Stimulated activated CD8-positive, alpha-beta memory T cell treated with anti-CD3 and anti-CD28 coated beads, Interleukin-15, amount 100 ng/mL, for 48 hours (primary cell): ENCODE data around the gene TNNT2.
A peak's percentile ranks its signal among the peaks of the same experiment; 100 is the strongest.

Source experiments
- DNase-seq, 2 donors: peaks; one replicate each; pipeline ENCODE4 v3.0.0-alpha.2; 2020; ENCODE audit warnings: low read depth in 2 of 2

Gene TNNT2

DNA sequence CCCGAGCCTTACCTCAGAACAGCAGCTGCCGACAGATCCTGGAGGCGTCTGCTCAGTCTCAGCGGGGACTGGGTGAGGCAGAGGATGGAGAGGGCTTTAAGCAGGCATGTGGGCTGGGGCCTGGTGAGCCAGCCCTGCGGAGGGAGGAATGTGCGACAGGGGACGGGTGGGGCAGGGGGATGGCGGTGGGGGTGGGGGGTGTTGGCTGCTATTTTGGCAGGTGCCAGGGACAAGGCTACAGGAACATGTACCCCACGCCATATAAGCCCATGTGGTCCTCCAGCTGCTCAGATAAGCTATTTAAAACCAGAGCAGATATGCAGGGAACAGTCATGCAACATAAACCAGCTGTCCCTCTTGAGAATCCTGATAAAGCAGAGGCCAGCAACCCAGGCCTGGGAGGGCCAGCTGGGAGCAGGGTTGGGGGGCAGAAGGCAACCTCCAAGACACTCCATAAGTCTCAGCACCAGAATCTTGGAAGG, at the start of gene TNNT2:
TNNT2 (minus strand) TSS at position 70 of the 482 bp plus-strand sequence. CDS start 4,426 bp downstream, outside the sequence.
- no peak for DNase-seq

DNA sequence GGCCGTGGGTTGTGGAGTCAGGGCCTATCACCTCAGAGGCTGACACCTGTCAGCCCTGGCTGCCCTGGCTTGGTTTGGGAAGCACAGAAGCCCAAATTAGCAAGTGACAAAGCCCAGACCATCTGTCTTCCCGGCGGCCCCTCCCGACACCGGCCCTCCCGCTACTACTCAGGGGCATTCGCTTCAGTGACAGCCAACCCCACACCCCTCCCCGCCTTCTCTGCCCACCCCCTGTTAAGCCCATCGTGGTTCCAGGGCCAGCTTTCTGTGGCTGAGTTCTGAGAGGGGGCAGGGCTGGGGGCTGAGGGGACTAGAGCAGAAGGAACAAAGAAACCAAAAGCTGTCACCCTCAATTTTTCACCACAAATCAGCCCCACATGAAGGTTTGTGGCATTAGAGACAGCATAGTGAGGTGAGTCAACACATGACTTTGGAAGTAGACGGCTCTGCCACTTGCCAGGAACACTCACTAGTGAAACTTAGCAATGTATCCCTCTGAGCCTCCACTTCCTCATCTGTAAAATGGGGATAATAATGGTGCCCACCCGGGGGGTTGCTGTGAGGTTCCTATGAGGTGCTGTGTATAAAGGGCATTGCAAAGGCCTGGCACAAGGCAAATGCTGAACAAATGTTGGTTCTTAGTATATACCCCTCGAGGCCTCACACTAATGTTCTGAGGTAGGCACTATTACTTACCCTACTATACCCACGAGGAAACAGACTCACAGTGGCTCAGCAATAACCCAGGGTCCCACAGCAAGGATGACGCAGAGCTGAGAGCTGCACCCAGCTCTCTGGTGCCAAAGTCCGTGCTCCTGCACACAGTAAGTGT, 49.2 kb upstream of the TNNT2 start:
- peak in 1 of 2 donors; percentile 12 for DNase-seq

DNA sequence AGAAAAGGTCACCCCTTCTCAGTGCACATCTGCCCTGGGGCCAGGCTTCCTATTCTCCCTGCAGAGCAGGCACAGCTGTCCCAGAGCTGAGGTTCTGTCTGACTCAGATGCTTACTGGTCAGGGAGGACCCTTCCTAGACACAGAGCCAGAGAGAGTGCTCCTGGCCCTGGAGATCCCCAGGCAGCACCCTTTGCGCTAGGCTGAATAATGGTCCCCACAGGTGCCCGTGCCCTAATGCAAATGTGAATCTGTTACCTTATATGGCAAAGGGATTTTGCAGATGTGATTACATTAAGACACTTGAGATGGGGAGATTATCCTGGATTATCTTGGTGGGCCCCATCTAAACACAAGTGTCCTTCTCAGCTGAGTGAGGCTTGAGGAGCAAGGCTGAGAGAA, 46.7 kb upstream of the TNNT2 start:
- DNase-seq, result no peak

DNA sequence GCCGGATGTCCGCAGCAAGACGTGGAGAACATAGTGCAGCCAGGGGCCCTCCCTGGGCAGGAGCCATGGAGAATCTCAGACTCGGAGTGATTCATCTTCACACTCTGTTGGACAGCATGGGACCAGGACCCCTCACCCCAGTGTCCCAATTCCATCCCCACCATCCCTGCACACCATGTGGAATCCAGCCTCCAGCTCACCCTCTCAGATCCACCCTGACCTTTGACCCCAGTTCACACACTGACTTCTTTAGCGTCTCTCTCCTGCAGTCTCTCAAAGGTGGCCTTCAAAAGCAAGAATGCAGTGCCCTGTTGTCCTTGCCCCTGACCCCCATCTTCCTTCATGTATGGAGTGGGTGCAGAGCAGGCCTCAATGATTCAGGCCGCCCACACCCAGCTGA, 46.2 kb upstream of the TNNT2 start:
- DNase-seq, result no peak

DNA sequence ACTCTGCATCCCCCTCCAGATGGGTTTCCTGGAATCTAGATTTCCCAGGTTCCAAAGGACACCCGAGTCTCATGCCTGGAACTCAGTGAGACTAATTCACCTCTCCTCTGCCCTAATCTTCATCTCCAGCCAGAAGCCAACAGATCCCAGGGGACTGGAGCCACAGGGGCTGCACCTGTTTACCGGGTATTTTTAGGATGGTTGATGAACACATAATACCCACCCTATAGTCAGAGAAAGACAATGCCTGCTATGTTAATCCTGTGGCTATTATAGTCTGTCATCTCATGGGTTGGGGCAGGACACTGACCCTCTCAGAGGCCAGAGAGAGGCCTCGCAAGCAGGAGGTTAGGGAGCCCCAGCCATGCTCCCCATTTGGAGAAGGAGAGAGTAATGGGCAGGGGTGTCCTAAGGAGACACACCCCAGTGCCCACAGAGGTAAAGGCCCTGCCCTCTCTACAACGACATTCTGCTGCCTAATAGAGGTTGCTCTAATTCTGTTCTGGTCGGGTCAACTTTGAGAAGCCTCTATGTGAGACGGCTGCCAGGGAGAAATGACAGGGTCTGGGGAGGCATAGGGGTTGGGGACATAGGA, 45.1 kb upstream of the TNNT2 start:
- no peak for DNase-seq

DNA sequence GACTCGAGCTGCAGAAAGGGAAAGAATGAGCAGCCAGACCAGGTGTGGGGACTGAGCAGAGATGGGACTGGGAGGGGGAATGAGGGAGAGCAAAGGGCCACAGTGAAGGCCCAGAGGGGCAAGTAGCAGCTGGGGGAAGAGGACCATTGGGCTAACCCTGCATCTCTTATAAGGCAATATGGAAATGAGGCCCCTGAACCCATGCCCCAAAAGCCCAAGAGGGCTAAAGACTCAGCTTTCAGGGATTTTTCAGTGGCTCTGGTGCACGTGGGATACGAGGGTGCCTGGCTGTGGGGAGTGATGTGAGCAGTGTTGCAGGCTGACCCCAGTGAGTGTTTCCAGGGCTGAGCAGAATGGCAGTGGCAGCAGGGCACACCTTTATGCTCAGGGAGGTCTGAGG, 44.5 kb upstream of the TNNT2 start:
- DNase-seq, result no peak

DNA sequence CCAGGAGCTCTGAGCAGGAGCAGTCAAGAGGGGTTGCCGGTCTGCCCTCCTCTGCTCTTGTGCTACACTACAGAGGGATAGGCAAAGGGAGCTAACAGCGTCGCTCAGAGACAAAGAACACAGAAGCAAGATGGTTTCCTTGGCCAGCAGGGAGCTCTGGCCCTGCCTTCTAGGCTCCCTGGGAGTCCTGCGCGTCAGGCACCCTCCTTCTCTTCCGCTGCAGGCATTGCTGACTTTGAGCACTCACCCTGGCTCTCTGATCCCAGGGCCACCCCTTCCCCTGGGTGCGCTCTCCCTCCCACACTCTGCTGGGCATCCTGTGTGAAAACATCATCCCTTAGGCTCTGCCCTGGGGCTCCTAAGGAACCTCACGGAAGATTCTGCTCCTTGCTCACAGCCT, 43.6 kb upstream of the TNNT2 start:
- no peak for DNase-seq

DNA sequence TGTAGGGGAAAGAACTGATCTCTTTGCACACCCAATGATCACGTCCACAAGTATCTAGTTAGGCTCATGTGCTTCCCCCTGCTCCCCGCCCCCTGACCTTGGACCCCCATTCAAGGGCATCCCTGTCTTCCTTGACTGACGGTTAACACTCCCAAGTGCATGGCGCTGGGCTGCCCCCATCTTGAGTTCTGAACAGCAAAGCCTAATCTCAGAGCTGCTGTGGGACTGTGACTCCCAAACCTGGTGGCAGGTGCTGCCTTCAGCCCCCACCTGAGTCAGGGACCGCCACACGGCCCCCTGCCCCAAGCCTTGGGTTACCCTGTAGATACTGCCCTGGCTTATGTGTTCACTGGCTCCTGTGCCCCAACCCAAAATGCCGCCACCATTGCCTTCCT, 43.1 kb upstream of the TNNT2 start:
- DNase-seq, result no peak

DNA sequence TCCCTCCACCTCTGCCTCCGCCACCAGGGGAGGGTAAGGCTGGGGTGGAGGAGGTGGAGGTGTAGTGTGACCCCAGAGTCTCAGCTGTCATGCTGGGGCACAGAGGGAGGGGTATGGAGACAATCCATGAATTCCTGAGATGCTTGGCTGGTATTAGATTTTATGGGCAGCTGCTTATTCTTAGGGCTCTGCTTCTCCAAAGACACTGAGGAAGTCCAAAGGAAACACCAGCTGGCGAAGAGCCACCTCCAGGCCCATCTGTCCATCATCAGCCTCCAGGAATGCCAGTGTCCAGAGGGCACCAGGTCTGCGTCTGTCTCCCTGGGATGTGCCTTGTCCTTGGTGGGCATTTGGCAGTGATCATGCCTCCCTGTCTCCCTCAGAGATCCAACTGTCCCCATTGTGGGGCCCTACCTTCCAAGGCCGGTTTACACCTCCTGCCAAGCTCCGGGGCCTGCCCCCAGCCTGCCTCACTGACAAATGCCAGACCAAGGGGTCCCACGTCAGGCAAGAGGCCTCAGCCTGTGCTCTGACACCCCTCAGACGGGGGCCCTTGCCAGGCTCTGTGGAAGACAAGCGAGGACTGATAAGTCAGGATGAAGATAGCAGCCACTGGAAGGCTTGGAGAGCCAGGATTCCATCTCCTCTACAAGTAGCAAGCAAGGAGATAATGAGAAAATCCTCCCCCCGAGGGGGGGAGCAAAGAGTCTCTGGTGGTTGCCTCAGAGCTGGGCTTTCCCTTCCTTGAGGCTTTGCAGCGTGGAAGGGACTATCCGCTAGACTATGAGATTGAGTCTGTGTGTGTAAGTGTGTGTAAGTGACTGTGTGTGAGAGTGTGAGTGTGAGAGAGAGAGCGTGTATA, 42.5 kb upstream of the TNNT2 start:
- no peak for DNase-seq

DNA sequence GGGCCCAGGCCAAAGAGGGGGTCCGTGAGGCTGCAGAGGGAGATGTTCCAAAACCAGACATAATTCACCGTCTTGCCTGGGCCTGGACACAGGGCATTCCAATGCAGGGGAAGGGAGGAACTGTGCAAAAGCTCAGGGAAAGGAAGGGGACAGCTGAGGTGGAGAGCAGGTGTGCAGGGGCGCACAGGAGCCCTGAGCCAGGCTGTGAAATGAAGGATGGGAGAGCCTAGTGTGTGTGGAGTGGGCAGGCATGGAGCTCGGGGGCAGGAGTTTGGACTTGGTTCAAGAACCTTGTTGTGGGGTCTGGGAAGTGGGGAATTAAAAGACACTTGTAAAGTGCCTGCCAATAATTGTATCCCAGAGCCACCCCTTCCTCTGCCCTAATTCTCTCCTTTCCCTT, 41.8 kb upstream of the TNNT2 start:
- DNase-seq, result no peak

DNA sequence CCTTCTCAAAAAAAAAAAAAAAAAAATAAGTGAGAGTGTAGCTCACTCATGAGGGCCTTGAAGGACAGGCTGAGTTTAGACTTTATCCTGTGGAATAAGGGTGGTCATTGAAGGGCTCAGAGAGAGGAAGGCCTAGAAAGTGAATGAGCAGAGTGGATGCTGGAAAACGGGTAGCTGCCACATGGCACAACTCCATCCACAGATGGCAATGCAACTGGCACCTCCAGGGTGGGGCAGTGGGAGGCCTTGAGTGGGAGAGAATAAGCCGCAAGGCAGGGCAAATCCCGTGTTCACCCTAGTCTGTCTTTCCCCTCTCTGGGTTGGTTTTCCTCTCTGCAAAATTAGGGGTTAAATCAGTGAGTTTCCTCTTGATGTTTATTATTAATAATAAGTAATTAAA, 41.0 kb upstream of the TNNT2 start:
- DNase-seq, result no peak

DNA sequence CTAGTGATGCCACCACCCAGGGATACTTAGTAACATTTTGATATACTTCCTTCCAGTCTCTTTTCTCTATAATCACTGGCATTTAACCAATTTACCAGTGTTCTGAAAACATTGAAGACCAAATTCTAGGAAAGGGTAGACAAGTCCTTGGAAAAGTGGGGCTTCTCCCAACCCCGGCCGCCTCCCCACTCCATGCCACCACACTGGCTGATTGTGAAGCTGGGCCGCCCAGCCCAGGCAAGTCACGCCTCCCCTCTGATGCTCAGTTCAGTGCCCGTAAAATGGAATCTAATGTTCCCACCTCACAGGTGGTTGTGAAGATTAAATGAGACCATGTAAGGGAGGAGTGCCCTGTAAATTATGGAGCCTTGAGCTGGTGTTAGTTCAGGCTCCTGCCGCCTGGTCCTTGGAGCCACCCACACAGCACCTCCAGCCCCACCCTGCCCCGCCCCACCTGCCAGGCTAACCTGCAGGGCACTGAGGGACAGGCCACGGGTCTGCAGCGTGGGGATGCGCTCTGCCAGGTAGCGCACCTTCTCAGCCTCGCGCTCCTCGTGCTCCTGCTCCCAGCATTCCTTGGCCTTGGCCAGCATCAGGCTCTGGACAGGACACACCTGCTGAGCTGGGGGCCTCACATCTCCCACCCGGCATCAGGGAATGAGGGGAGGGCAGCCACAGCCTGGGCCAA, 36.7 kb upstream of the TNNT2 start:
- DNase-seq, result no peak

DNA sequence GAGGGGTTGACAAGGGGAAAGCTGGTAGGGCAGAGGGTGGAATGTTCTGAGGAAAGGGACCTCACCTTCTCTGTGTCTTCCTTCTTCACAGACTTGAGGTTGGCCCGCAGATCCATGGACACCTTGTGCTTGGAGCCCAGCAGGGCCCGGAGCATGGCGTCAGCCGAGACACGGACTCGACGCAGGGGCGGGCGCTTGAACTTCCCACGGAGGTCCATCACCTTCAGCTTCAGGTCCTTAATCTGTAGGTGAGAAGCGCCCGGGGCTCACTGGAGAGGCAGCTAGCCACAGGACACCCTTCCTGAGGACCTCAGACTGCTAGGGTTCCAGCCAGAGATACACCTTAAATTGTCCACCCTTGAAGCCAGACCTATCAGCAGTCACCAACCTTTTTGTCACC, 33.8 kb upstream of the TNNT2 start:
- DNase-seq, result no peak

DNA sequence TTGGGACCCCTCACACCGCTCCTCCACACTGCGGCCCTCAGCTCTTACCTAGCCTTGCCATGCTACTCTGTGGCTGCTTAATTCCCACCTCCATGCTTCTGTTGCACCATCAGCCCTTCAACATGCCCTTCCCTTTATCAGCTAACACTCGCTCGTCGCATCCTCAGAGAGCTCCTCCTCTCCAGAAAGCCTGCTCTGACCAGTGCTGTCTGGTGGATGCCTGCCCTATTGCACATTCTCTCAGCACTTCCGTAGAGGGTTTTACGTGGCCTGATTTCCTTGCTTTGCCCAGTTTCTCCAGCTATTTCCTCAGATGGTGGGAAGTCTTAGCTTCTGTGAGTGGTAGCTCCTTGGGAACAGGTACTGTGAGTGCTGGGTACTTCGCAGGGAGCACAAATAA, 32.0 kb upstream of the TNNT2 start:
- no peak for DNase-seq

DNA sequence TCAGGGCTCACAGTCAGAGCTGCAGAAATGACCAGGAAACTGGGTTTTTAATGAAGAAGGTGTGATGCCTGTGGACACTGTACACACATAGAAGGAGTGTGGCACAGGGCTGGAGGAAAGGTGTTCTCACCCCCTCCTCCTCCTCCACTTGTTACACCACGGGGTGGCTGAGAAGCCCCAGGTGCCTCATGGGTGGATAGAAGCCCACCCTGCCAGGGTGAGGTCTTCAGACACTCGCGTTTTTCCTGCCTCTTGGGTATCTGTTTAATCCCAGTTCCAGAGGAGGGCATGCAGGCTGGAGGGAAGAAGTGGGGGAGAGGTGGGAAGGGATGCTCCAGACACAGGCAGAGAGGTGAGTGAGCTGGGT, 31.3 kb upstream of the TNNT2 start:
- no peak for DNase-seq

DNA sequence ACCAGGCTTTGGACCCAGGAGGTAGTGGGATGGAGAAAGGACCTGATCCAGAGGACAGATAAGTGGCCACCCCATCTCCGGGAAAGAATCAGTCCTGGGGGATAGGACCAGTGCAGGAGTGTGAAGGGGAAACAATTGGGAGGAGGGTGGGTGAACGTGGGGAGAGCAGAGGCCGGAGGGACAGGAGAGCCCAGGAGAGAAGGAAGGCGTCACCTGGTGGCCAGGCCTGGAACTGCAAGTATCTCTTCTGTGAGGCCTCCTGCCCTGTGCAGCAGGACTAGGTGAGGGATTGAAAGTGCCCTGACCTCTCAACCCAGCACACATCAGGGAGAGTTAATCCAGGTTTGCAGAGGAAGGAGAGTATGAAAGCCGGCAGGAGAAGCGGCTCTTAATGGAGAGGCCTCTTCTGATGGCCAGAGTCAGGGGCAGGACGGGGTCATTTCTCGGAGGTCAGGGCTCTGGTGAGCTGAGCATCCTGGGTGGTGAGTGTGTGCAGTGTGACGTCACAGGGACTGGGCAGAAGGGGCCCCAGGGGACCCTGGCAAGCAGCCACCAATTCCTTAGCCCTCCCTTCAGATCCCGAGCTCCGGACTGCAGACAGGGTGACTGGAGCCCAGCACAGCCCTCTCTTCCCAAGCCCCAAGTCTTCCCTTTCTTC, 30.8 kb upstream of the TNNT2 start:
- peak; percentile 44 to 50 for DNase-seq

DNA sequence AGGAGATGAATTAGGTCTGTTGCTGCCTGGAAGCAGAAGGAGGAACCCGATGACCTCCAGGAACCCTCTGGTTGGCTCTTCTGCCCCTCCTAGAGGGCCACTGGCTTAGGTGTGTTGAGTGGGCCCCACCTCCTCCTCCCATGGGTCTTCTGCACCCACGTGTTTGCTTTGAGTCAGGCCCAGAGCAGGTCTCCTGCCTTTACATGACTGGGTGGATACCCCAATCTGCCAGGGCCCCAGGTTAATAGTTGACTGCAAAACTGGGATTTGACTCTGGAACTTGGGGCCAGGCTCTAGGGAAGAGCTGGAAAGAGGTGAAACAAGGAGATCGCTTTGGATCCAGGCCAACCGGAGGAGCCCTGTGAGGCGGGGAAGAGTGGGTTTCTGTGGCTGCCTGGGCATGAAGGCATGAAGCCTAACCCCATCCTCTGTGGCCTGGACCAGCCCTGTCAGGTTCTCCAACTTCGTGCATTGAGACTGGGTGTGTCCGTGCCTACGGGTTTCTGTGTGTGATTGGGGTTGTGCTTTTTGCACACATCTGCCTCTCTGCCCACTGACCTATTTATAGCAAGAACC, 29.4 kb upstream of the TNNT2 start:
- no peak for DNase-seq

DNA sequence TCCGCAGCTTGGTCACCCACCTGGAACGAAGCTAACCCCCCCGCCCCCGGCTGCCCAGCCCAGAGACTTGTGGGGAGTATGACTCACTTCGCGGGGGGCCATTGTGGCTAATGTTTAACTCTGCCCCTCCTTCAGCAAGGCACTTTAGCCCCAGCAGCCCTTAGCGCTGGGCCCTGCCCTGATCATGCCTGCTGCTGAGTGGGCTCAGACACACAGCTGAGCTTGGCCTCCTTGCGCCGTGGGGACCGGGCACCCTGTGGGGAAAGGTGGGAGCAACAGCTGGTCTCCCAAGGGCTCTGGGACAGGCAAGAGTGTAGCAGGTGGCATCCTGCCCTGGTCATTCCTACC, 28.0 kb upstream of the TNNT2 start:
- DNase-seq, result no peak

DNA sequence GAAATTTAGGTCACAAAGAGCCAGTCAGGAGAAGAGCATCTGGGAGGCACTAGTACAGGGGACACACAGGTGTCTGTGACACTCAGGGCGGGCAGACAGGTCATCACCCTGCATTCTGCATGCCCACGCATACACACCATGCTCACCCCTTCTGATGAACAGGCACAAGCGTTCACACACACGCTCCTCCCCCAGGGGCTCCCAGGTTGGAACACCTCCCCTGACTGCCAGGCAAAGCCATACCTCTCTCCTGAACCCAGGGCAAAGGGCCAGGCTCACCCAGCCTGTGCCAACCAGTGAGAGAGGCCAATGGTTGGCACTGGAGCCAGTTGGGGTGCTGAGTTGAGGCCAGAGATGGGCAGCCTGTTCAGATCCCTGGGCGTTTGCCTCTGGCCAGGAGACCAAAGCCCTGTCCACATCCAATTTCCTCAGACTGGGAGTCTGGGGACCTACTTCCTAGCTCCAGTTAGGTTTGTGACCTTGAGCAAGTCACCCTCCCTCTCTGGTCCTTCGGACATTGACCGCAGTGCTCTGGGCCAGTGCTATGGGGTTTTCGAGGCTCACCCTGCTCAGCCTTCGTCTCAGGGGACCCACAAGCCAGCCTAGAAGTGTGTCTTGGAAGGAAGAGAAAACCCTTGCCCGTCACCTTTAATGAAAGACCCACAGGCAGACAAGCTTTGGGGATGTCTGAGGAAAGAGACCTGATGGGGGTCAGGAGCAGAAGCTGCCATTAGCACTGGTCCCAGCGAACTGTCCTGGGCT, 27.4 kb upstream of the TNNT2 start:
- DNase-seq, result no peak

DNA sequence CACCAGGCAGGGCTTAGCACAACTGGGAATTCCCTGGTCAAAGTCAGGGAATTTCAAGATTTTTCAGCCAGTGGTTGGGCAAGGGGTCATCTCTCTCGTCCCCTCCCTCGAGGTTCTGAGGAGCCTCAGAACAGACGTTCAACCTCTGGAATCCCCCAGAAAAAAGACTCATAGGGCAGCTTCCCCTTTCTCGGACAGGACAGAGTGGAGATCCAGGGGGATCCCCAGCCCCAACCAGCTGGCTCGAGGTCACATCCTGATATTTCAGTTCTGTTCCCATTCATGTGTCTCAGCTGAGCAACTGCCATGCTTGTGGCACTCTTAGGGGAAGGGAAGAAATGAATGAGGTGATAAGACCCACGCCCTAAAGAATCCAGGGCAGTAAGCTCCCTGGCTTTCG, 26.6 kb upstream of the TNNT2 start:
- no peak for DNase-seq
